HuH-7 (cell line): ENCODE measurements around the gene CELF2.
"Not testable (repeated sequence)": the region's sequence is repeated elsewhere in the genome, so short reads cannot be mapped to it uniquely, and the experiment has no call there.

Experiments used
- DNase-seq: peaks from one replicate; pipeline ENCODE4 v3.0.0; 2011; ENCODE audit warnings: low spot score

Gene CELF2

DNA sequence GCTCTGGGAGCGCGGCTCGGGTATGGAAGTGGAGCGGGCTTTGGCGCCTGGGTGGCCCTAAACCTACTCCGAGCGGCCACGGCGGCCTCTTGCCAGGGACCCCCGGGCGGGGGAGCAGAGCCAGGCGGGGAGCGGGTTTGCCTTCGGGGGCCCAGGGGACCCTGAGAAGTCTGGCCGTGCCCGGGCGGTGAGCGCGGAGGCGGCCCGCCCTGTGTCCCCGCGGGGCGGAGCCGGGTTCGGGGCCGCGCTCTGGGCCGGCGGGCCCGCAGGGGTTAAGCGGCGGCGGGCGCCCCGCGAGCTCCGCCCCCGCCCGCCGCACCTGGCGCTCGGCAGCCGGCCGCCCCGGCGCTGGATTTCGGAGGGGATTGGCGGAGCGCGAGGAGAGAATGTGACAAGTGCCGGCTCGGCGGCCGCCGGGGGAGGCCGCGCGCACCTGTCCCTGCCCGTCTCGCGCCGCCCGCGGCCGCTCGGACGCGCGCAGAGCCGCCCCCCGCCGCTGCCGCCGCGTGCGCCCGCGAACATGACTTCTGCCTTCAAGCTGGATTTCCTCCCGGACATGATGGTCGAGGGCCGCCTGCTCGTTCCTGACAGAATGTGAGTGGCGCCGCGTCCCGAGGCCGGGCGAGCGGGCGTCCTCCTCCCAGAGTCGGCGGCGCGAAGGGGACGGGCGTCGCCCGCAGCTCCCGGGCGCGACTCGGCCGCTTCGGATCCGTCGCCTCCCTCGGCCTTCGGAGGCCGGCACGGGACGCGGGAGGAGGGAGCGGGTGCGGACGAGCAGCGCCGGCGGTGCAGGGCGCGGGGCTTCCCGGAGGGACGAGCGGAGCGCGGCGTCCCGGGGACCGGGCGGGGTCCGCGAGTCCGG, at the start of gene CELF2:
CELF2 (plus strand) TSS at position 303 of the 862 bp plus-strand sequence; CDS start at position 521, 218 bp downstream.
- DNase-seq, result no peak

DNA sequence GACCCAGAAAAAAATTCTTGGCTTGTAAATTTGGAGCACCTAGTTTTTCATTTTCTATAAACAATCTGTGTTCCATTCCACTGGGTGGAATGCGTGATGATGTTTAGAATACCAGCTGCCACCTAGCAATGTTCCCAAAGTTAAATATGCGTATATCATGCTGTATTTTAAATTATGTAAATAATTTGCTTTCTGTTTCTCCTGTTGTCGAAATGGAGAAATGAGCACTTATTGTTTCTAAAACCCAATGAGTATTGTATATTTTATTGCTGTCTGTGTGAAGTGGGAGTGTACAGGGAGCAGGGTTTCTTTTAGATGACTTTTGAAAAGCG, 49.4 kb upstream of the CELF2 start:
- DNase-seq, result no peak

DNA sequence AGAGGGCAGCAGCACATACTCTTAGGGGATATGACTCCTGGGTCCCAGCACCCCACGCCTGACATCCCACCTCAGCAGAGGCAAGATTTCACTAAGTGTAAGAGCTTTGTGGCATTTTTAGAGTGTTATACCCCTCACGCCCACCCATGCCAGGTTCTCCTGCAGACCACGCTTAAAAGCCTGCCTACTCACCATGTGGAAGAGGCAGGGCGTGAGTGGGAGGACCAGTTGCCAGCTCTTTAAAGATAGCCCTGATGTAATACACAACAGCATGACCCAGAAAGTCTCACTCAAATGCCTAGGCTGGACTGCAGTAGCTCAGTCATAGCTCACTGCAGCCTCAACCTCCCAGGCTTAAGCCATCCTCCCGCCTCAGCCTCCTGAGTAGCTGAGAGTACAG, 44.4 kb upstream of the CELF2 start:
- no peak for DNase-seq

DNA sequence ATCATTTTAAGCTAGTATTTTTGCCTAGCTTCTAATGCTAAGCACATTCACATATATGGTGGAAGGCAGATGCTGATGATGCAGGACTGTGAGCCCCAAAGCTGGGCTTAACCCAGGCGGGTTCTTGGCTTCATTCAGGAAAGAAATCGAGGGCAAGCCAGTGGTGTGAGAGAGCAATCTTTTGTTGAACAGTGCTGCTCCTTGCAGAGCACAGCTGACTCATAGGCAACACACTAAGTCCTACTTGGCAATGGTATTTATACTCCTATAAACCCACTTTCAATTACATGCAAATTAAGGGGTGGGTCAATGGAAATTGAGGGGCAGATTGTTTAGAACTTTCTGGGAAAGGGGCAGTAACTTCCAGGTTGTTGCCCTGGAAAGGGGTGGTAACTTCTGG, 42.0 kb upstream of the CELF2 start:
- DNase-seq, result no peak

DNA sequence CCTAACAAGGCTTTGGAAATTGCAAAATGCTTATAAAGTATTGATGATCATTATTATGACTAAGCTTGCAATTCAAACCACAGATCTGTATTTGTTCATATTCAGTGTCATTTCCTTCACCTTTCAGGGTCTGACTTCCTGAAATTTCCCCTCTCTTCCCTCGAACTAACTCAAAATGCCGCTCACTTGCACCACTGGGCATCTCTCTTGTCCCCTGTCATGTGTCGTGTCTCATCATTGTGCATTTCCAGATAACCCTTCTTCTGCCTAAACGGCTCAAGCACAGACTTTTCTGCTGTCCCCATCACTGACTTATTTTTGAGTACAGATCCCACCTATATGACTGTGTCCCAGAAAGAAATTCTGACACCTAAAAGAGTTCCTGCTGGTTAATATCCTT, 41.0 kb upstream of the CELF2 start:
- DNase-seq, result no peak

DNA sequence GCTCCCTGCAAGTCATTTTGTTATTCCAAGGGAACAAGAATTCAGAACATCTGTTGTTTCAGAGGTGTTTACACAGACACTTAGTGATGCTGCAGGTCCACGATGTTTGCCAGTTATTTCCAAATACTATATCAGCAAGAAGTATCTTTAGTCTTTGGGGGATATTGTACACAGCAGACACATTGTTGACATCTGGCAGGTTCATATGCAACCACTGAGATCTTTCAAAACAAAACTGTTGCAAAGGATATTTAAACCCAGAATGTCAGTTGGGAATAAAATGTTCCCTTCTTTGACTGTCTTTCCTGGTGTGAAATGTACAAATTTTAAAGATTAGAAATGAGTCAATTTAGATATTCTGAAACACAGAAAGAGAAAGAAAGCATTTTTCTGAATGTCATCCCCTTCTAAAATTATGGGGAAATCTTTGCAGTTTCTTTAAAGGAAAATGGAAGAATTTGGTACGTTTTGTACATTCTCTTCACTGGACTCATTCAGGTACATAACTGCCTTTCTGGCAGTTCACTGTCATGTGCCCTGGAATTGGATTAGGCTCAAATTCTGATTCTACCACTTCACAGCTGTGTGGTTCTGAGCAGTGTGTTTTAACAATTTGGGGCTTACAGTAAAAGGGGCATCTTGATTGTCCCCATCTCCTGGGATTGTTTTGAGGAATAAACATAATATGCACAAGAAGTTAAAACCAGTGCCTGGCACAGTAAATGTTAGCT, 40.3 kb upstream of the CELF2 start:
- no peak for DNase-seq

DNA sequence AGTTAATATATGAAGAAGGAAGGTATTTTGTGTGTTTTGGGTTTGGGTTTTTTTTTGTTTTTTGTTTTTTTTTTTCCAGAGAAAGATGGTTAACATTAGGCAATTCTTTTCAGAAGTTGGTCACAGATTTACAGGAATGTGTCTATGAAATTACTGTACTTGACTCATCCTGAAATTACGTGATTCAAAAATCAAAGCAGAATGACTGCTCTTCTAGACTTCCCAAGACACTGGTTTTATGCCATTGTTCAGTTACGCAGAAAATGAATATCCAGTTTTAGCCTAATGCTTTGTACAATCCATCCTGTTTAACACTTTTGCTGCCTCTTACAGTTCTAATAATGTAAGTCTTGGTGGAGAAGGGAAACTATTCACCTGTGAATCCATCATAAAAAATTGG, 39.7 kb upstream of the CELF2 start:
- DNase-seq, result no peak

DNA sequence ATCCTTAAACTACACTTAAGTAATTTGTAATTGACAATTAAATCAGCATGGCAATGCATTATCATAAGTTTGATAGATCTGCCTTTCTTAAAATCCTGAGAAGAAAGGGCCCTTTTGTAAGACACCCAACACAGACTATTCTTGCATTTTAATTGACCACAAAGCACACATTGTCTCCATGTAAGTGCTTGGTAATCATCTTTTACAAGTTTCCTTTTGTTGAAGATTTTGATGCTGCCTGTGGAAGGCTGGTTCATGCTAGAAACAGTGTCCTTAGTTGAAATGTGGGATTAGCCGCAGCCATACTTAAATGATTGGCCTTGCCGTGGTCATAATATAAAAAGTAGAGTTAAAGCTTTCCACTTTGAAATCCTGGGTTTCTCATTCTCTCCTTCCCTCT, 32.3 kb upstream of the CELF2 start:
- no peak for DNase-seq

DNA sequence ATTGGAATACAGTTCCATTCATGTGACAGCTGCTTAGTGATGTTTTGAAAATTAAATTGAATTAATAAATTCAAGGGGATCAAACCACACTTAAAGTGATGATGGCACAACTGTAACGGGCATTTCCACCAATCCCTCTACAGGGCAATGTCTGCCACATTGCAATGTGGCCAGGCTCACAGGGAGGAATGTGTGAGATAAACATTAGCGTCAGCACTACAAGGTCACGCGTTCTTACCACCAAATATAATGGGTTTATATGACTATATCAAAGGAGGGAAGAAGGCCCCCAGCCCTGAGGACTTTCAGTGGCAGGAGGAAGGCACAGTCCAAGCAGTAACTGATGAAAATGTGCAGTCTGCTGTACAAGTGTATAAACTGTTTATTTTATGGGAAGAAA, 31.1 kb upstream of the CELF2 start:
- DNase-seq, result no peak

DNA sequence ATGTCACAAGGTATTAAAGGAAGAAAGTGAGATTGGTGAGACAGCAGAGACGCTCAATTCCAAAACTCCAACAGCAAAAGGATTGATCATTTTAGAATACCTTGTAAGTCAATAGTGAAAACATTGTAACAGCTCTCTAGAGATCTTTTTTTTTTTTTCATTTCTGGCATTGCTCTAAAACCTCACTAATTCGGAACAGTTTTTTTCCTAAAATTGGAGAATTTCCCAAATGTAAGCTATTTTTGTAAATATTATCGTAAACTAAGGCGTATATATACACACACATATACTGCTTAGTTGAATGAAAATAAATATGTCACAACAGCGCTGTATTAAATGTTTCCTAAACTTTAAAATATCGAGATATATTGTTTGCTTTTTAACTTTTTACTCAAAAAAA, 30.6 kb upstream of the CELF2 start:
- no peak for DNase-seq

DNA sequence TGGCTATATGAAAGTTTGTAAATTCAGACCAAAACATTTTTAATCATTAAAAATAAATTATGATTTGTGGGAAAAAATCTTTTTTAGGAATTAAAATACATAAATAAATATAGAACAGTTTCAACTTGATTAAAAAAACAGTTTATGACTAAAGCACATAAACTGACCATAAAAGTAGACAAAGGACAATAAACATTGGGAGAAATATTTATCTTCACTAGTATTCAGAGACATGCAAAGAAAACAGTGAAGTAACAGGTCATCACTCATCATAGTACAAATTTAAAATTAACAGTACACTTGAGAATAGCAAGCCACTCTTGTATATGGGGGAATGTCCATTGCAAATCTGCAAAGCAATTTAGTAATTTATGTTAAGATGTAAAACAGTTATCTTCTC, 28.0 kb upstream of the CELF2 start:
- no peak for DNase-seq

DNA sequence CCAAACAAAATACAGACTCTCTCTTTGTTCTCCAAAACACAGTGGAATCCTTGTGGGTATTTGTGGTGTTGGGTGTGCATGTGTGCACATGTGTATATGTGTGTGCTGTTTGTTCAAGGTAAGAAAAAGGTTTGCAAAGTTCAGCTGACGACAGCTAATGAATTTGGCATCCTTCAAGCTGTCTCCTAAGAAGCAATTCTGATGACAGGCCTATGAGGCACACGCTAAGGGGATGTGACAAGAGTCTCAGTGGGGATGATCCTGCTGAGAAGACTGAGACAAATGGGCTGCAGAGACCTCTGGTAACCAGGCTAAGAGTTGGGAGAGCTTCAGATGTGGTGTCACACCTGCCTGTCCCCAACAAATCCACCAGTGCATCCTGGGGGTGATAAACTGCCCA, 26.5 kb upstream of the CELF2 start:
- no peak for DNase-seq

DNA sequence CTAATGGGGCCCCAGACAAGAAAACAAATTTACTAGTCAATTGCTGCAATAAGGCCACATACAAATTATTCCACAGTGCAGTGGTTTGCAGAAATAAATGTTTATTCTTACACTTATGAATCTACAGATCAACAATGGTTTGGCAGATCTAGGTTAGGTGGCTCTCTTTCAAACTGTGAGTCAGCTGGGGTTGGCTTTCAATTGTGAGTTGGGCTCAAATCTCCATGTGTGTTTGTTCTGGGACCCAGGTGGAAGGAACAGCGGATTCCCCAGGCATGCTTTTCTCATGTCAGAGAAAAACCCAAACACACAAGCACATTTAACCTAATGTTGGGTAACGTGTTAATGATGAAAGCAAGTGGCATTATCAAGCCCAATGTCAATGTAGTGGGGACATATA, 25.6 kb upstream of the CELF2 start:
- no peak for DNase-seq

DNA sequence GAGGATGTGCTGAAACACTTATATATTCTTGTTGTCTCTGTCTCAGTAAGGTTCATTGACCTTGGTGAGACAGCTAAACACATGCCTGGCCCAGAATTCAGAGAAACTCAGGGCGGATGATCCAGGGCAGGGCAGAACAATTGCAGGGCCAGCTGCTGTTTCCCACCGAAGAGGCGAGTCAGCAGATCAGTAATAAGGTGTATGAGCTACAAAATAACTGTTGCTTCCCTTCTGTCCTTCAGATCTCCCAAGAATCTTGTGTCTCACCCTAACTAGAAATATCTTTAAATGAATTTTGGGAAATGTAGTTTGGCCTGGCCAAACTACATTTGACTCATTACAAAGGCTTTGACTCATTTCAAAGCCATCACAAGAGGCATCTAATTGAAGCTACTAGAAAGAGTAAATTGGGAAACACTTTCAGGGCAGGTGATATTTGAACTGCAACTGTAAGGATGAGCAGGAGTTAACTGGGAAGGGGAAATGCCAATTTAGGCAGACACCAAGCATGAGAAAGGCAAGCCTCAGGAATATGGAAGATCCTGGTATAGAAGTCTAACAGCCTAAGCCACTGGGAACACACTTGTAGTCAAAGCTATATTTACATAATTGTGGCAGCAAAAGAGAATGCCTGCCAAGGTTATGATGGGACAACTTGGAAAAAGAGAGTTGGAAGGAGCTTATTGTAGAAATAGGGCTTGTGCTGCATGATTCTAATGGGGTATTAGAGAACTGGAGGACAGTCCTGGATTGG, 24.5 kb upstream of the CELF2 start:
- DNase-seq, result no peak

DNA sequence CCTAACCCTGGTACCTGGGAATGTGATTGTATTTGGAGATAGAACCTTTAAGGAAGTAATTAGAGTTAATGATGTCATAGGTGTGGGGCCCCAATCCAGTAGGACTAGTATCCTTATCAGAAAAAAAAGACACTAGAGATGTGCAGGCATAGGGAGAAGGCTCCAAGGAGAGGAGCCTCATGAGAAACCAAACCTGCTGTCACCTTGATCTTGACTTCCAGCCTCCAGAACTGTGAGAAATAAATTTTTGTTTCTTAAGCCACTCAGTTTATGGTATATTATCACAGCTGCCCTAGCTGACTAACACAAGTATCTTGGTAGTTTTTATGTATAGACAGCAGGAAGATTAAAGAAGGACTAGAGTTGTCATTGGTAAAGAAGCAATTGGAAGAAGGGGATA, 23.9 kb upstream of the CELF2 start:
- no peak for DNase-seq

DNA sequence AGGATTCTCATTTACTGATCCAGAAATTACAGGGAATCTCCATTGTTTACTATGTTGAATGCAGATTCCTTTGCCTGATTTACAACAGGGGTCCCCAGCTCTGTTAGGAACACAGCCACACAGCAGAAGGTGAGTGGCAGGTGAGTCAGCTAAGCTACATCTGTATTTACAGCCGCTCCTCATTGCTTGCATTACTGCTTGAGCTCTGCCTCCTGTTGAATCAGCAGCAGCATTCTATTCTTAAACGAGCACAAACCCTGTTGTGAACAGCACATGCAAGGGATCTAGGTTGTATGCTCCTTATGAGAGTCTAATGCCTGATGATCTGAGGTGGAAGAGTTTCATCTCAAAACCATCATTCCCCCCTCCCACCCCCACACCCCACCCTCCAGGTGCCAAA, 23.3 kb upstream of the CELF2 start:
- no peak for DNase-seq

DNA sequence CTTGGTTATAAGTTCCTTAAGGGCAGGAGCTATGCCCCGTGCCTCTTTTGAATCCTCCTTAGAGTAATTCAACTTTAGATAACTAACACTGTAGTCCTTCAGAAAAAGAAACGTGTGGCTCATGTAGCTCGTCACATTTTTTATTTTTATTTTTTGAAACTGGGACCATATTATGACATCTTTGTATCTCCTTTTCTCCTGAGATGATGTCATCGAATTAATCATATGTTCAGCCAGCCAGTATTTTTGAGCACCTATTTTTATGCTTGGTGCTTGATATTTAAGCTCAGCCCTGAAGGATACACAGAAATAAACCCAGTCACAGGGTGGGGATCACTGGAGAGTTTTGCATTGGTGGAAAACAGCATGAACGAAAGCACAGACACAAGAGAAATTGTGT, 22.6 kb upstream of the CELF2 start:
- no peak for DNase-seq

DNA sequence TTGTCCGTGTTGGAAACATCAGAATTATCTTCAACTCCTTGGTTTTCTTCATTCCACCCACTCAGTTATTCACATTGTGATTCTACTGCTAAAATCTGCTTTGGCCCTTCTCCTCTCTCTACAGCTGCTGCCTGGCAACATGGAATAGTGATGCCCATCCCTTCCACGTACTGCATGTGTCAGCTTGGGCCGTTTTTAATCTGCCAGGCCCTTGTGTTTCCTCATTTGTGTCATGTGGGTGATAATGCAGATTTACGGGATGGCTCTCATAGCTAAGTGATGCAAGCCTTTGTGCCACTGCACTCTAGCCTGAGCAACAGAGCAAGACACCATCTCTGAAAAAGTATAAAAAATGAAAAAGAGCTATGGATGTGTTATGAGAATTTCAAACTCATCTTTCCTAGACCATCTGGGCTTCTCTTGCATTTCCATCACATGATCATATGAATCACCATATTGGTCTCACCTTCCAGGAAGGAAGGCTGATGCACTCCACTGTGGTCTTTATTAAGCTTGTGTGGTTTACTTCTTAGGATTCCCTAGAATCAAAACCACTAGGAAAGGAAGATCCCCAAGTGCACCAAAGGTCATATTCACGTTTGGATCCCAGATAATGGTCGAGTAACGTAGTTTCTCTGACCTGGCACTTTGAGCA, 20.6 kb upstream of the CELF2 start:
- DNase-seq, result no peak

DNA sequence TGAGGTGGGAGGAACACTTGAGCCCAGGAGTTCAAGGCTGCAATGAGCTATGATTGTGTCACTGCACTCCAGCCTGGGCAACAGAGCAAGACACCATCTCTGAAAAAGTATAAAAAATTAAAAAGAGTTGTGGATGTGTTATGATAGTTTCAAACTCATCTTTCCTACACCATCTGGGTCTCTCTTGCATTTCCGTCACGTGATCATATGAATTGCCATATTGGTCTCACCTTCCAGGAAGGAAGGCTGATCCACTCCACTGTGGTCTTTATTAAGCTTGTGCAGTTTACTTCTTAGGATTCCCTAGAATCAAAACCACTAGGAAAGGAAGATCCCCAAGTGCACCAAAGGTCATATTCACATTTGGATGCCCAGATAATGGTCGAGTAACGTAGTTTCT, 18.2 kb upstream of the CELF2 start:
- not testable (repeated sequence) for DNase-seq

DNA sequence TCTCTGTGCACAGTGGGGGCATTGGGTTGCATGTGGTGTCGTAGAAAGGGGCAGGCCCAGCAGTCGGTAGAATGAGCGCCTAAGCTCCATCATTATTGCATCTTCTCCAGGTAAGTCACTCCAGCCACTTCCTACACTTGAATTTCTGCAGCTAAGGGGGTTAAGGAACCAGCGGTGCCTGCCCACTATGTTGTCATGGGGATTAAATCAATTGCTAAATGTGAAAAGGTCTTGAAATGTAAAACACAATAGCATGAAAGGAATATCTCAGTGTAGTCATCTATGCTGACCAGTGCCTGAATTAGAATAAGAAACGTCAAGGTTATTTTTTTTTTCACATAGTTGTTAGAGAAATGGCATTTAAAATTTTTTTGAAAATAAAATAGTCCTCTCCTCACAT, 15.2 kb upstream of the CELF2 start:
- no peak for DNase-seq

DNA sequence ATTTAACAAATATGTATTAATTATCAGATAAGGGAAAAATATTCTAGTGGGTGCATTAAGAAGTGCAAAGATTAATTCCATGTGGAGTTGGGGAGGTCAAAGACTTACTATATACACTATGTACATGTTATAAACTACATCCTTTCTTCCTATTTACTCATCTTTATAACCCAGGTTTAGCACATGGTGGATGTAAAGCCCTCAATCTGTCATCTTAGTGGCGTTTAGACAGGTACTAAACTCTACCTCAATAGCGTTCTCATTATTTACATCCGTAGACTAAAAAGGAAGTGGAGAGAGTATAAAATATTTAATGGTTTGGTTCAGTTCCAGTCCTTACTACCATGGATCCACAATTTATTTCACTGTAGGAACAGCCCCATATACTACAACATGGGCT, 14.8 kb upstream of the CELF2 start:
- no peak for DNase-seq

DNA sequence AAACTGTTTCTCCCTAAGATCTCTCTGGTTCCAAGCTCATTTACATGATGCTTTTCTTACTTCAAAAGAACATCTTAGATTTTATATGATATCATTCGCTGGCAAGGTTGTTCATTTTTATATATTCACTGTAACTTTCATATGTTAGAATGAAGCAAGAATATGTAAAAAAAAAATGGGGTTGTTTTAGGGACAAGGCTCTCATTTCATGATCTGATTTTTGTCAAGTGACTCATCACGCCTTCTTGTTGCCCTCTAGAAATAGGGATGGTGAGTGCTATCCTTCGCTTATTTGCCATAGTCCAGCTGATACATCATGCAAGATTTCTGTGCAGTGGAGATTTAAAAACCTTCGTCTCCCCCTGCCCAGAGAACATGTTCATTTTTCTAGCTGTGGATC, 14.0 kb upstream of the CELF2 start:
- no peak for DNase-seq
